SH-SY5Y (cell line): ENCODE results near the gene CDS1.

Source experiments
- GATA2 ChIP-seq: IDR thresholded peaks from 2 replicates; pipeline ENCODE4 v1.6.1; 2011; ENCODE audit warnings: mild to moderate bottlenecking, low read depth, low read length
- GATA3 ChIP-seq: IDR thresholded peaks from 2 replicates; pipeline ENCODE4 v1.6.1; 2011; ENCODE audit warnings: low read depth, mild to moderate bottlenecking, low read length, moderate library complexity

The CDS1 gene

GRCh38 chr4:84683064-84683850 lies 100.3 kb downstream of the CDS1 start:
- TF ChIP-seq GATA3 = no peak
- TF ChIP-seq GATA2 = no peak

DNA sequence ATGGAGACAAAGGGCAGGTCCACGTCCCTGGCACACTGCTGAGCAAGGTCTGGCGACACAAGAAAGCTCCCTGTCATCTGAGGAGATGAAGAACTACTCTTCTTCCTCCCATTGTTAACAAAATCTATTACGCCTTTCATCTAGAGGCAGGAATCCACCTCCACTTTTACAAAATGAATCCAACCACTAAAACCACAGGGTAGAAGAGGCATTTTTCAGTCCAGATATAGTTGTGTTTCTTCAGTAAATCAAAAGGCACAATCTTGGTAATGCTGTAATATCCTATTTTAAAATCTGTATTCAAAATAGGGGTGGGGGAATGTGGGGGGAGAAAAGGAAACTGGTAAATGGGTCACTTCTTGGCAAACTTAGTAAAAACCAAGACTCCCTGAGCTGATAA lies 101.4 kb downstream of the CDS1 start:
- no peak for TF ChIP-seq GATA3
- TF ChIP-seq GATA2 = no peak

DNA sequence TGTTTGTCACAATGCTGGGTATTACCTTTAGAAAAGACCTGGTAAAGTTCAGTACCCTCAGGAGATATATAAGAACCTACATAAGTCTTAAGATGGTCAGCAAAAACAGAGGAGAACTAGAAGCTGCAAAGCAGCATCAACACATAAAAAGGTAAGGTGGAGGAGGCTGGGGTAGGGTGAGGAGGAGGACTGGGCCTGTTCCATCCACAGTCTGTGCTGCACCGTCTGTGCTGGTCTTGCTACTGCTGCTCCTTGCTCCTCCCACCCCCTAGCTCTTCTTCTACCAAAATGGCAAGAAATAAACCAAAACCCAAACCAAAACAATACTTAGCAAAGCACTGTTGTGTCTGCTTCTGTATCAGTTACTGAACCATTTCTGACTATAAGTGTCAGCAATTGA lies 102.2 kb downstream of the CDS1 start:
- TF ChIP-seq GATA3 (no peak), GATA2 (no peak)

DNA sequence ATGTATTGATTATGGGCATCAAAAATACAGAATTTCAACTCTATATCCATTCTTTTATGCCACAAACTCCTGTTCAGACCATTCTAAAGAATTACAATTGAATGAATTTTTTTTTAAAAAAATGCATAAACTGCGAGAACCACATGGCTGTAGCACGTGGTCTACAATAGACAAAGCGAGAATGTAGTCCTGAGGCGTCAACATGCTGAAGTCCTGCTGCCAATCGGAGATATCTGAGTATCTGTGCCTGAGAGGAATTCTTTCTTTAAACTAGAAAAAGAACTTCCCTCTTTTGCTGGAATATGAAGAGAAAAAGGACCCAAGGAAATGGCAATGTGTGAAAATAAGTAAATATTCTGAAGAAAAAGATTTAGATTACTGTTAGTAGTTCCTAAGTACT lies 105.7 kb downstream of the CDS1 start:
- TF ChIP-seq GATA3 = no peak
- TF ChIP-seq GATA2 = no peak

DNA sequence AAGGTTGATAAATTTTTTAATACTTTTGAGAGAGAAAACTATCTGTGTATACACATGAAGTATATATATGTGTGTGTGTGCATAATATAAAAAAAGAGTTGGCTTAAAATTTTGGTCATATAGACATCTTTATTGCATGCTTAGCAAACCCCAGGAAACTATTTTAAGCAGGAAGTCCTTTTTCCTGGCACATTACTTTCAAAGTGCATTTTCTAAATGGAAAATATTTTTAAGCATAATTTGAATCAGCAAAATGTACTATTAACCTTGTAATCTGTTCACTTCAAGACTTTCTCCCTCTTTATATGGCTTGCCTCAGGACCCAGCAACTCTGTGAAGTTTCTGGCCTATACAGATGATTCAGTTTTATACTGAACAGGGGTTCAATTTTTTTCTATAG lies 106.3 kb downstream of the CDS1 start:
- TF ChIP-seq GATA2 (no peak), GATA3 (no peak)

GRCh38 chr4:84690481-84690880 lies 107.6 kb downstream of the CDS1 start:
- TF ChIP-seq GATA3 (no peak), GATA2 (no peak)

GRCh38 chr4:84691170-84691691 lies 108.3 kb downstream of the CDS1 start:
- TF ChIP-seq GATA3 (no peak), GATA2 (no peak)

DNA sequence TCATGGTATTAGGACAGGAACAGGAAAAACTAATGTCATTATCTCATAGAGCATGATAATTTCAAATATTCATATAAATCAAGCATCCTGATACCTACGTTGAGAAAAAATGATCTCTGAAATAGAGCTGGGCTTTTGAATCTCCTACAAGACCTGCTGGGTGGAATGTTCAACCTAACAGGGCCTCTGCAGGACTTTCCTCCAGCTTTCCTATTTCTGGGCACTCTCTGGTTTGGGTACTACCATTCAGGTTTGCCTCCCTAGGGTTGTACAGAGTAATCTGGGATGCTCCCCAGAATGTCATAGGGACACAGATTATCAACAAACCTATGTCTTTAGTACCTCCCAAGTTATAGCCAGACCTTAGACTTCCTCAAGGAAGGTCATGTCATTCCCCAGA lies 108.9 kb downstream of the CDS1 start:
- TF ChIP-seq GATA2 (no peak), GATA3 (no peak)

DNA sequence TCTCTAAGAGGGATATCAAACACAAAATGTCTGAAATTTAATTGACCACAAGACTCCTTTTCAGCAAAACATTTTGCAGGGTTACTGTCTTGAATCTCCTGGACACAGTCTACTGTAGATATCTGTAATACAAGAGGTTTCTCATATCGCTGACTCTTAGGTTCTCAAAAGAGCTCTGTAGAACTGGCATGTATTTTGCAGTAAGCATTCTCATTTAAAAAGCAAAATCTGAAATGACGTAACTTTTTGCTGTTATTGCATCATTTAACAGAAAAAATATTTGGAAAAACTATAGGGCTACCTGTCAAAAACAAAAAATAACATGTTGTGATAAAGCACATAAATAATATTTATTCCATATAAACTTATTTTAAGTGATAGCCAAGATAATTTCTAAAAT lies 114.2 kb downstream of the CDS1 start:
- no peak for TF ChIP-seq GATA2
- no peak for TF ChIP-seq GATA3

- TF ChIP-seq GATA2 (no peak), GATA3 (no peak)
Measured at GRCh38 chr4:84697615-84698201, 114.8 kb downstream of the CDS1 start.

GRCh38 chr4:84699001-84699671 lies 116.2 kb downstream of the CDS1 start:
- TF ChIP-seq GATA2 (no peak), GATA3 (no peak)
